ENCODE results near the gene TRMT112.

TRMT112 gene

GRCh38 chr11:64298966-64299846 lies 18.2 kb downstream of the TRMT112 start:
- H3K27me3 Mint-ChIP-seq, result peaks cover 64% of the 10 kb centered on the region
- no peak overlapping the region for H3K27ac Mint-ChIP-seq
- H3K36me3 Mint-ChIP-seq (ENCODE audit: low read depth), result no peaks in the 10 kb centered on the region
- peaks cover 22% of the 10 kb centered on the region for H3K4me1 Mint-ChIP-seq (ENCODE audit: low read depth)
- H3K4me3 Mint-ChIP-seq, result peak overlapping the region; percentile 26
- H3K9me3 Mint-ChIP-seq, result no peaks in the 10 kb centered on the region

DNA sequence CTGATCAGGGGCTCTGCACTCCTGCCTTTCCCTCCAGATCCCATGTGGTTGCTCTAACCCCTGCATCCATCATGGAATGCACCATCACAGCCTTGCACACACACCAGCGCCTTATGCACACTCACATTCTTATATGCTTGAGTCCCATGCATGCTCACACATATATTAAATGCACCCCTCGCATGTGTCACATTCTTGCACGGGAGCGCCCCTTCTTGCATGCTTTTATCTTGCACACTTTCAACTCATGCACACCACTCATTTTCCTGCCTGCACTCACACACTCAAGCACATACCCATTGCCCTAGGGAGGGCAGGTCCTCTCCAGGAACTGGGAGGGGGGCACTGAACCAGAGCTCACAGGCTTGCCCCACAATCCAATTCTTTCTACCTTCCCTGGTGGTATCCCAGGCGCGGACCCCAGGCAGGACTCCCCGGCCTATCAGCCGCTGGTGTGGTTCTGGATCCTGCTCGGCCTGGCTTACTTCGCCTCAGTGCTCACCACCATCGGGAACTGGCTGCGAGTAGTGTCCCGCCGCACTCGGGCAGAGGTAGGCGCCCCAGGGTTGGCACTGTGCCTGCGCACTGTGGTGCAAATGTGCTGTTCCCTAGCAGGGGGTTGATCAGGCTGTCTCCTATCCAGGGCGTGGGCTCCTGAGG lies 19.5 kb downstream of the TRMT112 start:
- Mint-ChIP-seq H3K4me3 (no peak overlapping the region), H3K27me3 (peaks cover 74% of the 10 kb centered on the region), H3K27ac (no peak overlapping the region)

GRCh38 chr11:64296830-64297698 lies 20.3 kb downstream of the TRMT112 start:
- H3K4me3 Mint-ChIP-seq, result no peak overlapping the region
- H3K36me3 Mint-ChIP-seq (ENCODE audit: low read depth), result no peaks in the 10 kb centered on the region
- H3K4me1 Mint-ChIP-seq (ENCODE audit: low read depth), result peaks cover 17% of the 10 kb centered on the region
- peaks cover 77% of the 10 kb centered on the region for H3K27me3 Mint-ChIP-seq
- no peak overlapping the region for H3K27ac Mint-ChIP-seq
- H3K9me3 Mint-ChIP-seq, result no peaks in the 10 kb centered on the region

More for the DNA sequence above, 19.5 kb downstream of the TRMT112 start:
- H3K4me1 Mint-ChIP-seq (ENCODE audit: low read depth), result peaks cover 17% of the 10 kb centered on the region
- H3K9me3 Mint-ChIP-seq, result no peaks in the 10 kb centered on the region
- no peaks in the 10 kb centered on the region for H3K36me3 Mint-ChIP-seq (ENCODE audit: low read depth)

- peaks cover 17% of the 10 kb centered on the region for H3K4me1 Mint-ChIP-seq (ENCODE audit: low read depth)
- H3K4me3 Mint-ChIP-seq, result no peak overlapping the region
- H3K27ac Mint-ChIP-seq, result no peak overlapping the region
- H3K36me3 Mint-ChIP-seq (ENCODE audit: low read depth), result no peaks in the 10 kb centered on the region
- peaks cover 74% of the 10 kb centered on the region for H3K27me3 Mint-ChIP-seq
- H3K9me3 Mint-ChIP-seq, result no peaks in the 10 kb centered on the region
Measured at GRCh38 chr11:64296236-64296635, 21.1 kb downstream of the TRMT112 start.

DNA sequence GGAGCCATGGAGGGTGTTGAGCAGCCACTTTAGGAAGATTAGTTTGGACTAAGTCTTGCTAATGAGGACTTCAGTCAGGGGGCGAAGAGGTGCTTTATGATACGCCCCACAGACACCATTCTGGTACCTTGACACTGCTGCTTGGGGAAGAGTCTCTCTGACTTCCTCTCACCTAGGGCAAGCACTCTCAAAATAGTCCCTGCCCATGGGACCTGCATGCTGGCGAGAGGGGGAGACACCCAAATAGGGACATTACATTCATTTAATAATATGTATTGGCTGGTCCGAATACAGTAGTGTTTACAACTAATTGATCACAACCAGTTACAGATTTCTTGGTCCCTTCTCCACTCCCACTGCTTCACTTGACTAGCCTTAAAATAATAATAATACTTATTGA lies 21.6 kb downstream of the TRMT112 start:
- Mint-ChIP-seq H3K4me1 (ENCODE audit: low read depth) (peaks cover 16% of the 10 kb centered on the region), H3K27me3 (peaks cover 73% of the 10 kb centered on the region), H3K36me3 (ENCODE audit: low read depth) (no peaks in the 10 kb centered on the region), H3K4me3 (no peak overlapping the region), H3K9me3 (no peaks in the 10 kb centered on the region), H3K27ac (no peak overlapping the region)

- Mint-ChIP-seq H3K4me3 (no peak overlapping the region), H3K36me3 (ENCODE audit: low read depth) (no peaks in the 10 kb centered on the region), H3K9me3 (no peaks in the 10 kb centered on the region), H3K27me3 (peaks cover 71% of the 10 kb centered on the region), H3K4me1 (ENCODE audit: low read depth) (peaks cover 11% of the 10 kb centered on the region), H3K27ac (no peak overlapping the region)
Measured at GRCh38 chr11:64294774-64295173, 22.6 kb downstream of the TRMT112 start.

GRCh38 chr11:64292460-64293254 lies 24.7 kb downstream of the TRMT112 start:
- peaks cover 53% of the 10 kb centered on the region for H3K27me3 Mint-ChIP-seq
- no peaks in the 10 kb centered on the region for H3K36me3 Mint-ChIP-seq (ENCODE audit: low read depth)

GRCh38 chr11:64291752-64292459 lies 25.5 kb downstream of the TRMT112 start:
- no peak overlapping the region for H3K4me3 Mint-ChIP-seq
- H3K27ac Mint-ChIP-seq, result no peak overlapping the region
- H3K27me3 Mint-ChIP-seq, result peaks cover 45% of the 10 kb centered on the region
- peaks cover 5% of the 10 kb centered on the region for H3K4me1 Mint-ChIP-seq (ENCODE audit: low read depth)
- no peaks in the 10 kb centered on the region for H3K9me3 Mint-ChIP-seq
- no peaks in the 10 kb centered on the region for H3K36me3 Mint-ChIP-seq (ENCODE audit: low read depth)

More at GRCh38 chr11:64292460-64293254, 24.7 kb downstream of the TRMT112 start:
- H3K27ac Mint-ChIP-seq, result no peak overlapping the region
- H3K4me3 Mint-ChIP-seq, result no peak overlapping the region
- no peaks in the 10 kb centered on the region for H3K9me3 Mint-ChIP-seq
- H3K4me1 Mint-ChIP-seq (ENCODE audit: low read depth), result peaks cover 8% of the 10 kb centered on the region

GRCh38 chr11:64291262-64291751 lies 26.1 kb downstream of the TRMT112 start, which contains the start of gene KCNK4:
Gene KCNK4, plus strand, starts transcription at chr11:64291302. Its CDS starts 1,717 bp downstream, at chr11:64293019.
- Mint-ChIP-seq H3K27ac (no peak within 1 kb of the TSS), H3K9me3 (no peaks in the 10 kb centered on the region), H3K4me1 (ENCODE audit: low read depth) (peaks cover 10% of the 10 kb centered on the region), H3K36me3 (ENCODE audit: low read depth) (no peaks in the 10 kb centered on the region), H3K4me3 (peak within 1 kb of the TSS; percentile 63), H3K27me3 (peaks cover 40% of the 10 kb centered on the region)

- Mint-ChIP-seq H3K4me1 (ENCODE audit: low read depth) (peaks cover 12% of the 10 kb centered on the region), H3K4me3 (peak overlapping the region; percentile 63), H3K9me3 (no peaks in the 10 kb centered on the region), H3K36me3 (ENCODE audit: low read depth) (no peaks in the 10 kb centered on the region), H3K27ac (no peak overlapping the region), H3K27me3 (peaks cover 33% of the 10 kb centered on the region)
Measured at GRCh38 chr11:64290352-64291261, 26.8 kb downstream of the TRMT112 start.

- Mint-ChIP-seq H3K9me3 (no peaks in the 10 kb centered on the region), H3K4me1 (ENCODE audit: low read depth) (peaks cover 14% of the 10 kb centered on the region), H3K36me3 (ENCODE audit: low read depth) (no peaks in the 10 kb centered on the region), H3K27ac (no peak overlapping the region), H3K4me3 (no peak overlapping the region), H3K27me3 (peaks cover 21% of the 10 kb centered on the region)
Measured at GRCh38 chr11:64289002-64289564, 28.3 kb downstream of the TRMT112 start.

GRCh38 chr11:64288353-64288750 lies 29.0 kb downstream of the TRMT112 start:
- H3K27ac Mint-ChIP-seq, result no peak overlapping the region

More at GRCh38 chr11:64288353-64288750, 29.0 kb downstream of the TRMT112 start:
- Mint-ChIP-seq H3K27me3 (peaks cover 15% of the 10 kb centered on the region), H3K4me3 (no peak overlapping the region), H3K4me1 (ENCODE audit: low read depth) (peaks cover 20% of the 10 kb centered on the region), H3K9me3 (no peaks in the 10 kb centered on the region), H3K36me3 (ENCODE audit: low read depth) (no peaks in the 10 kb centered on the region)
